ENCODE results near the gene SLC43A3. TPM values are rescaled to one million over a fixed set of nuclear protein-coding genes. Genes with fewer than 3 reads are reported as not detected.

The SLC43A3 gene
- total RNA-seq, 2 experiments from 2014 or later, result 268 to 333 TPM

- Mint-ChIP-seq H3K4me1 (no peaks in the 10 kb centered on the region), H3K4me3 (no peak overlapping the region), H3K9me3 (ENCODE audit: low read depth) (no peaks in the 10 kb centered on the region), H3K27ac (no peak overlapping the region), H3K27me3 (no peaks in the 10 kb centered on the region), H3K36me3 (ENCODE audit: low read depth) (no peaks in the 10 kb centered on the region)
- DNase-seq (no peak), ATAC-seq (no peak)
- ChIA-PET POLR2A (interaction anchor here (1.3 kb wide), 1 partner anchor 11 kb away, joined by 3 read pairs; no protein-coding TSS in a partner anchor), CTCF (interaction anchor here (0.5 to 1.7 kb wide), 5 partner anchors 13 to 96 kb away, joined by 3 to 5 read pairs (median 3); no protein-coding TSS in a partner anchor)
- intact Hi-C loops (cut with DNase I, micrococcal nuclease), result loop anchor here in 1 of 2 experiments (2.0 kb wide), 1 partner anchor 47 kb away; no protein-coding TSS in a partner anchor
These were observed 30.9 kb downstream of the SLC43A3 start for GRCh38 chr11:57395905-57396623.

GRCh38 chr11:57394203-57394965 is 32.5 kb downstream of the SLC43A3 start:
- no peak for DNase-seq
- no peak overlapping the region for H3K27ac Mint-ChIP-seq
- H3K9me3 Mint-ChIP-seq (ENCODE audit: low read depth), result no peaks in the 10 kb centered on the region
- CTCF ChIA-PET, result interaction anchor here (1.0 kb wide), 1 partner anchor 99 kb away, joined by 4 read pairs; no protein-coding TSS in a partner anchor
- no peaks in the 10 kb centered on the region for H3K36me3 Mint-ChIP-seq (ENCODE audit: low read depth)
- H3K4me1 Mint-ChIP-seq, result no peaks in the 10 kb centered on the region
- intact Hi-C loops (cut with DNase I, micrococcal nuclease), result no loop called here
- H3K27me3 Mint-ChIP-seq, result no peaks in the 10 kb centered on the region
- no peak overlapping the region for H3K4me3 Mint-ChIP-seq
- no peak for ATAC-seq
- POLR2A ChIA-PET, result interaction anchor here (0.7 to 2.3 kb wide), 3 partner anchors 13 to 31 kb away, joined by 3 to 5 read pairs (median 3); no protein-coding TSS in a partner anchor

DNA sequence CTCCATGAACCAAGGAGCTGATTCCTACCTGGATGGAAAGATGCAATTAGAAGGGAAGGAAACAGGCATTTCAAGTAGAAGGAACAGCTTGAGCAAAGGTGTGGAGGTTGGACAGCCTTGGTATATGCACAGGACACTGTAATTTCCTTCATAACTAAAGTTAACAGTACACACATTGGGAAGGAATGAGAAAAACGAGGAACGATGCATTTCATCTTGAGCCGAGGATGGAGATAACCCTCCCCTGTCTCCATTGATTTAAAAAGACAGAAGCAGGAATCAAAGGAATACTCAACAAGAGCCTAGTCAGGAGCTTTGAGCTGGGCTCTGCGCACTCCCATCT is 34.2 kb downstream of the SLC43A3 start:
- POLR2A ChIA-PET, result interaction anchor here (2.3 kb wide), 1 partner anchor 32 kb away, joined by 5 read pairs; no protein-coding TSS in a partner anchor
- Mint-ChIP-seq H3K4me1 (no peaks in the 10 kb centered on the region), H3K27me3 (no peaks in the 10 kb centered on the region), H3K36me3 (ENCODE audit: low read depth) (no peaks in the 10 kb centered on the region), H3K9me3 (ENCODE audit: low read depth) (no peaks in the 10 kb centered on the region), H3K4me3 (no peak overlapping the region), H3K27ac (no peak overlapping the region)
- intact Hi-C loops (cut with DNase I, micrococcal nuclease), result no loop called here
- ATAC-seq (no peak), DNase-seq (no peak)
- CTCF ChIA-PET, result no interaction called here

GRCh38 chr11:57392066-57392762 is 34.7 kb downstream of the SLC43A3 start:
- H3K36me3 Mint-ChIP-seq (ENCODE audit: low read depth), result no peaks in the 10 kb centered on the region
- ChIA-PET POLR2A (interaction anchor here (2.3 kb wide), 1 partner anchor 33 kb away, joined by 5 read pairs; no protein-coding TSS in a partner anchor), CTCF (no interaction called here)
- H3K9me3 Mint-ChIP-seq (ENCODE audit: low read depth), result no peaks in the 10 kb centered on the region
- no peak overlapping the region for H3K27ac Mint-ChIP-seq
- H3K4me1 Mint-ChIP-seq, result no peaks in the 10 kb centered on the region
- no peak overlapping the region for H3K4me3 Mint-ChIP-seq
- ATAC-seq (no peak), DNase-seq (no peak)
- H3K27me3 Mint-ChIP-seq, result no peaks in the 10 kb centered on the region
- intact Hi-C loops (cut with DNase I, micrococcal nuclease), result no loop called here

GRCh38 chr11:57391539-57391938 is 35.4 kb downstream of the SLC43A3 start:
- POLR2A ChIA-PET, result no interaction called here
- intact Hi-C loops (cut with DNase I, micrococcal nuclease), result no loop called here
- no peak overlapping the region for H3K4me3 Mint-ChIP-seq
- no peaks in the 10 kb centered on the region for H3K36me3 Mint-ChIP-seq (ENCODE audit: low read depth)
- CTCF ChIA-PET, result no interaction called here
- no peak for ATAC-seq
- no peak overlapping the region for H3K27ac Mint-ChIP-seq
- H3K27me3 Mint-ChIP-seq, result no peaks in the 10 kb centered on the region
- no peak for DNase-seq
- H3K4me1 Mint-ChIP-seq, result no peaks in the 10 kb centered on the region
- H3K9me3 Mint-ChIP-seq (ENCODE audit: low read depth), result no peaks in the 10 kb centered on the region

GRCh38 chr11:57391111-57391510 is 35.8 kb downstream of the SLC43A3 start:
- DNase-seq, result no peak
- Mint-ChIP-seq H3K4me3 (no peak overlapping the region), H3K36me3 (ENCODE audit: low read depth) (no peaks in the 10 kb centered on the region), H3K27me3 (no peaks in the 10 kb centered on the region), H3K4me1 (no peaks in the 10 kb centered on the region), H3K9me3 (ENCODE audit: low read depth) (no peaks in the 10 kb centered on the region), H3K27ac (no peak overlapping the region)
- intact Hi-C loops (cut with DNase I, micrococcal nuclease), result no loop called here
- ATAC-seq, result no peak
- CTCF ChIA-PET, result no interaction called here
- POLR2A ChIA-PET, result no interaction called here

- CTCF ChIA-PET, result no interaction called here
- H3K27me3 Mint-ChIP-seq, result no peaks in the 10 kb centered on the region
- POLR2A ChIA-PET, result no interaction called here
These were observed 36.4 kb downstream of the SLC43A3 start, which contains the start of gene PRG2 for GRCh38 chr11:57390535-57390934. Gene PRG2 (minus strand): TSS chr11:57390650. CDS start chr11:57389944, 706 bp downstream.

GRCh38 chr11:57387289-57388030 is 39.5 kb downstream of the SLC43A3 start:
- no peaks in the 10 kb centered on the region for H3K27me3 Mint-ChIP-seq
- no peak overlapping the region for H3K4me3 Mint-ChIP-seq
- intact Hi-C loops (cut with DNase I, micrococcal nuclease), result no loop called here
- CTCF ChIA-PET, result interaction anchor here (1.0 to 1.6 kb wide), 2 partner anchors 26 to 71 kb away, joined by 3 to 5 read pairs; no protein-coding TSS in a partner anchor
- no peaks in the 10 kb centered on the region for H3K9me3 Mint-ChIP-seq (ENCODE audit: low read depth)
- no peak for DNase-seq
- H3K4me1 Mint-ChIP-seq, result no peaks in the 10 kb centered on the region
- H3K27ac Mint-ChIP-seq, result no peak overlapping the region
- H3K36me3 Mint-ChIP-seq (ENCODE audit: low read depth), result no peaks in the 10 kb centered on the region
- ATAC-seq, result no peak
- POLR2A ChIA-PET, result interaction anchor here (0.7 kb wide), 1 partner anchor 12 kb away, joined by 3 read pairs; no protein-coding TSS in a partner anchor

More at GRCh38 chr11:57390535-57390934, 36.4 kb downstream of the SLC43A3 start, which contains the start of gene PRG2:
- Mint-ChIP-seq H3K9me3 (ENCODE audit: low read depth) (no peaks in the 10 kb centered on the region), H3K27ac (no peak within 1 kb of the TSS), H3K36me3 (ENCODE audit: low read depth) (no peaks in the 10 kb centered on the region), H3K4me3 (no peak within 1 kb of the TSS), H3K4me1 (no peaks in the 10 kb centered on the region)
- DNase-seq, result no peak
- intact Hi-C loops (cut with DNase I, micrococcal nuclease), result no loop called here
- no peak for ATAC-seq

DNA sequence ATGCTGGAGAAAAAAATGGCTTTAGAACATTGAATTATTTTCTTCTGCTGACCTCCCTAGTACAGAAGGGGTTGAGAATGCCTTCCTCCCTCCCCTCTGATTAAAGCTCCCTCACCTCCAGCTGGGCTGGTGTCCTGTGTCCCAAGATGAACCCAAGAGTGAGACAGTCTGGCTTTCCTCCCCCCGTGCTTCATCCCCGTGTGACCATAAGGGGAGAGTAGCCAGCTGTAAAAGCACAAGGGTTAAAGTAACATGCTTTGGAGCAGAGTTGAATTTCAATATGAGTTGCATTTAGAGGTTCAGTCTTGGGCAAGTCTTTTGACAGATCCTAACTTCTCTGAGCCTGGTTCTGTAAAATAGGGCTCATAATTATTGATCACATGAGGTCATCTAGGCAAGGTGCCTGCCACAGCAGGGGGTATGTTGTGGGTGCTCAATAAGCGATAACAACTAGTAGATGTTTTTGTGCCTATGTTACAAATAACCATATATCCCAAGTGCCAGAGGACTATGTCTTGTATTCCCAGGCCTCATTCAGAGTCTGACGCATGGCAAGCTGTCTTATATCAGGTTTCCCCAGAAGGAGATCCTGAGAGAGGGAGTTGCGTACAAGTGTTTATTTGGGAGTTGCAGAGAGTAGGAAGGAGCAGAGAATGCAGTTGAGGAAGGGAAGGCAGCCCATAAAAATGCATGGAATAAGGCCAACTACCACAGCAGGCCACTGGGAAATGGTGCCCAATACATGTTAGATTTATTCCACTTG is 40.6 kb downstream of the SLC43A3 start:
- ATAC-seq, result no peak
- Mint-ChIP-seq H3K27me3 (no peaks in the 10 kb centered on the region), H3K36me3 (ENCODE audit: low read depth) (no peaks in the 10 kb centered on the region), H3K4me1 (no peaks in the 10 kb centered on the region), H3K27ac (no peak overlapping the region), H3K4me3 (no peak overlapping the region), H3K9me3 (ENCODE audit: low read depth) (no peaks in the 10 kb centered on the region)
- intact Hi-C loops (cut with DNase I, micrococcal nuclease), result no loop called here
- ChIA-PET POLR2A (no interaction called here), CTCF (interaction anchor here (0.7 kb wide), 1 partner anchor 39 kb away, joined by 3 read pairs; no protein-coding TSS in a partner anchor)
- DNase-seq, result no peak

DNA sequence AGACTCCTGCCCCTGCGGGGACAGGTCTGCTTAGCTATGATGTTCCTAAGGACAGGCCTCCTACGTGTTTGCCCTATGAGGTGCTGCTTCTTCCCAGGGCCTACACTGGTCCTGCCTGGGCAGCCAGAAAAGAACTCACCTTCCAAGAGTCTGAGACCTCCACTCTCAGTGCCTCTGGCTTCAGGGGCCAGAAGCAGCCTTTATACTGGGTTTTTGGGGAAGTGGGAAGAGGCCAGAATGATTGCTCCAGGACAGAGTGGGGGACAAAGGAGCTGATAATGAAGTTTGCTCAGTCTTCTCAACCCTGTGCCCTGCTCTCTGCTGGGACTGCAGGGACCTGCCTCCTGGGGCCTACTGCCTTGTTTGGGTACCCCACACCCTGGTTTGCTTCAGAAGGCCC is 45.9 kb downstream of the SLC43A3 start, which contains the start of gene PRG3:
Gene PRG3 (minus strand): TSS at position 176 of the 400 bp plus-strand sequence. CDS start 442 bp downstream, outside the sequence.
- DNase-seq, result no peak
- ATAC-seq, result no peak
- Mint-ChIP-seq H3K4me3 (no peak within 1 kb of the TSS), H3K36me3 (ENCODE audit: low read depth) (no peaks in the 10 kb centered on the region), H3K9me3 (ENCODE audit: low read depth) (no peaks in the 10 kb centered on the region), H3K27me3 (peaks cover 11% of the 10 kb centered on the region), H3K27ac (no peak within 1 kb of the TSS), H3K4me1 (no peaks in the 10 kb centered on the region)
- ChIA-PET POLR2A (no interaction called here), CTCF (interaction anchor here (1.0 kb wide), 2 partner anchors 28 to 31 kb away, joined by 3 to 4 read pairs; no protein-coding TSS in a partner anchor)
- intact Hi-C loops (cut with DNase I, micrococcal nuclease), result no loop called here
